Hepatocyte (in vitro differentiated cells): ENCODE results near the gene TRABD2A. TPM values are rescaled to one million over a fixed set of nuclear protein-coding genes. Genes with fewer than 3 reads are reported as not detected.
A peak's percentile ranks its signal among the peaks of the same experiment; 100 is the strongest.

Source experiments
- DNase-seq: peaks from one replicate; pipeline ENCODE4 v3.0.0-alpha.2; 2016; ENCODE audit warnings: low spot score
- H2AFZ ChIP-seq: fragments of 200-600 bp; sonication (generic); 2 replicates; pipeline ENCODE4 v1.6.0; 2016; ENCODE audit warnings: antibody characterized with exemption, mild to moderate bottlenecking
- H3K27ac ChIP-seq: fragments of 200-600 bp; sonication (generic); 2 replicates; pipeline ENCODE4 v1.5.1; 2016; ENCODE audit warnings: mild to moderate bottlenecking
- H3K27me3 ChIP-seq: fragments of 200-600 bp; sonication (generic); 2 replicates; pipeline ENCODE4 v1.6.1; 2016
- H3K36me3 ChIP-seq: fragments of 200-600 bp; sonication (generic); replicated peaks from 2 replicates; pipeline ENCODE4 v1.5.1; 2016; ENCODE audit warnings: low read depth; ENCODE audit not compliant: insufficient read depth
- H3K4me1 ChIP-seq: fragments of 200-600 bp; sonication (generic); 2 replicates; pipeline ENCODE4 v1.5.1; 2016; ENCODE audit warnings: mild to moderate bottlenecking, moderate library complexity; ENCODE audit not compliant: insufficient read depth
- H3K4me2 ChIP-seq: fragments of 200-600 bp; sonication (generic); 2 replicates; pipeline ENCODE4 v1.6.0; 2016
- H3K4me3 ChIP-seq: fragments of 200-600 bp; sonication (generic); 2 replicates; pipeline ENCODE4 v1.5.1; 2016; ENCODE audit warnings: mild to moderate bottlenecking
- H3K79me2 ChIP-seq: fragments of 200-600 bp; sonication (generic); 2 replicates; pipeline ENCODE4 v1.6.0; 2017; ENCODE audit warnings: mild to moderate bottlenecking
- H3K9me2 ChIP-seq: fragments of 200-600 bp; sonication (generic); replicated peaks from 2 replicates; pipeline ENCODE4 v1.6.0; 2017; ENCODE audit warnings: mild to moderate bottlenecking; ENCODE audit not compliant: insufficient read depth
- H3K9me3 ChIP-seq: fragments of 200-600 bp; sonication (generic); 2 replicates; pipeline ENCODE4 v1.5.1; 2016; ENCODE audit warnings: low read depth, mild to moderate bottlenecking
- H4K20me1 ChIP-seq: fragments of 200-600 bp; sonication (generic); 2 replicates; pipeline ENCODE4 v1.6.0; 2016; ENCODE audit warnings: mild to moderate bottlenecking; ENCODE audit not compliant: insufficient read depth, poor library complexity, severe bottlenecking
- CTCF ChIP-seq: fragments of 200-600 bp; sonication (generic); IDR thresholded peaks from 2 replicates; pipeline ENCODE4 v1.5.1; 2016; ENCODE audit warnings: antibody characterized with exemption, mild to moderate bottlenecking; ENCODE audit not compliant: poor library complexity
- EZH2 ChIP-seq: fragments of 200-600 bp; sonication (generic); IDR thresholded peaks from 2 replicates; pipeline ENCODE4 v1.6.1; 2016; ENCODE audit warnings: antibody characterized with exemption, mild to moderate bottlenecking, borderline replicate concordance
- EZH2phosphoT487 ChIP-seq: fragments of 200-600 bp; sonication (generic); IDR thresholded peaks from one replicate; pipeline ENCODE4 v1.6.1; 2018; ENCODE audit warnings: antibody characterized with exemption, mild to moderate bottlenecking, low read depth, moderate library complexity; ENCODE audit not compliant: unreplicated experiment, severe bottlenecking
- WGBS: methylation state at CpG from one replicate; pipeline ENCODE4 v1.1.6; 2016; ENCODE audit warnings: low lambda C conversion rate; ENCODE audit errors: missing lambda C conversion rate; 5-methylcytosine and 5-hydroxymethylcytosine counted together
- polyA plus RNA-seq: library from polyadenylated mRNA; unstranded; fragments of >200 nt; fragmentation: Nextera tagmentation; extraction: Ambion mirVana; gene quantifications from 2 replicates; pipeline ENCODE4 v1.2.1, GENCODE V29; 2016
- total RNA-seq: library from RNA; depleted of rRNA; stranded (reverse); fragments of >200 nt; gene quantifications from 2 replicates; pipeline ENCODE4 v1.2.3, GENCODE V29; 2014

TRABD2A gene
- total and polyA plus RNA-seq, 2 experiments from 2014 or later = 2.2 to 2.9 TPM

GRCh38 chr2:84882775-84883550 is 2.1 kb upstream of the TRABD2A start:
- no peak overlapping the region for H3K4me2 ChIP-seq

GRCh38 chr2:84882414-84882738 is 1.5 kb upstream of the TRABD2A start:
- Histone ChIP-seq H4K20me1 (no peaks in the 10 kb centered on the region), H3K9me3 (no peaks in the 10 kb centered on the region), H3K4me2 (peak overlapping the region; percentile 96), H3K27me3 (peaks cover 43% of the 10 kb centered on the region), H2AFZ (peak overlapping the region; percentile 88), H3K4me3 (no peak overlapping the region), H3K4me1 (peaks cover 14% of the 10 kb centered on the region), H3K79me2 (no peaks in the 10 kb centered on the region), H3K36me3 (no peaks in the 10 kb centered on the region), H3K27ac (no peak overlapping the region), H3K9me2 (no peaks in the 10 kb centered on the region)
- DNase-seq = no peak
- WGBS = 43% methylated on average over 3 of the region's 3 CpGs
- TF ChIP-seq EZH2 (no peak), EZH2phosphoT487 (no peak), CTCF (no peak)

More at GRCh38 chr2:84882775-84883550, 2.1 kb upstream of the TRABD2A start:
- H2AFZ ChIP-seq = no peak overlapping the region
- H3K9me2 ChIP-seq = no peaks in the 10 kb centered on the region
- peaks cover 38% of the 10 kb centered on the region for H3K27me3 ChIP-seq
- H3K36me3 ChIP-seq = no peaks in the 10 kb centered on the region
- no peaks in the 10 kb centered on the region for H3K9me3 ChIP-seq
- no peak overlapping the region for H3K4me3 ChIP-seq
- H3K27ac ChIP-seq = no peak overlapping the region
- H3K79me2 ChIP-seq = no peaks in the 10 kb centered on the region
- no peaks in the 10 kb centered on the region for H4K20me1 ChIP-seq
- 88% methylated on average over 4 of the region's 4 CpGs for WGBS
- DNase-seq = no peak
- H3K4me1 ChIP-seq = peaks cover 14% of the 10 kb centered on the region
- TF ChIP-seq CTCF = no peak
- TF ChIP-seq EZH2 = no peak
- TF ChIP-seq EZH2phosphoT487 = no peak

DNA sequence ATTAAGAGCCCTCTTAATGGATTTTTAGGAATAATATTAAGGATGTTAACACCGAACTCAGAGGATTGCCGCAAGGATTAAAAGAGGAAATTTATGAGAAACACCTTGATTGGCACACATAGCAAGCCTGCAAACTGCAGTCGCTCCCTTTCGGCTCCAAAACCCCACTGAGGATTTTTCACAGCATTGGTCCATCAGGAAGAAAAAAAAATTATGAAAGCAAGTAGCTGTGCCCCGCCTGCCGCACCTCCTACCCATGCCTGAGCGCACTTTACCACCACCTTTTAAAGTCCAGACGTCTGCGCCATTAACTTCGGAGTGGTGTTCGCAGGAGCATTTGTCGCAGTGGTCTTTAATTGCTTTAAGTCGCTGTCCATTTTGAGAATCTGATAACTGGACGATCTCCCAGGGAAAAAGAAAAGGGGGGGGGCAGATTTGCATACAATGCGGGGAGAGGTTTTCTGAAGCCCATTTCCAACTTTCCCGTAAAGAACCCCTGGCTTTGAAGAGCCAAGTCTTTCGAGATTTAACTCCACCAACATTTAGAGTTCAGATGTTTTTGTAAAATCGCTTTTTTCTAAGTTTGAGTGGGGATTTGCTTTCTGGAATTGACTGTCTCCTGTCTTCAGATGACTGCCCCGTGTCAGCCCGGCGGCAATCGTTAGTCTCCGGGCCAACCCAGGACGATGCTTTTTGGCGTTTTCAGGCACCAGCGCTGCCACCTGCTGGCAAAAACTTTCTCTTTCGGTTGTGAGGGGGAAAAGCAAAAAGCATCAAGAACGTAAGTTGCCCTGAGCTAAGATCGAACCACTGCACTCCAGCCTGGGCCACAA is 913 bp upstream of the TRABD2A start:
- Histone ChIP-seq H3K27me3 (peaks cover 49% of the 10 kb centered on the region), H3K9me2 (no peaks in the 10 kb centered on the region), H3K36me3 (no peaks in the 10 kb centered on the region), H2AFZ (peak overlapping the region; percentile 88), H3K4me3 (peak overlapping the region; percentile 73), H3K27ac (no peak overlapping the region), H3K79me2 (no peaks in the 10 kb centered on the region), H4K20me1 (no peaks in the 10 kb centered on the region), H3K4me2 (peak overlapping the region; percentile 96), H3K9me3 (no peaks in the 10 kb centered on the region), H3K4me1 (peaks cover 14% of the 10 kb centered on the region)
- peak; percentile 85 for DNase-seq
- WGBS = 4% methylated on average over 29 of the region's 29 CpGs
- peak; percentile 79 for TF ChIP-seq CTCF
- no peak for TF ChIP-seq EZH2phosphoT487
